DMS153 (cell line): ENCODE measurements around the gene NPM1.
"Not testable (repeated sequence)": the region's sequence is repeated elsewhere in the genome, so short reads cannot be mapped to it uniquely, and the experiment has no call there.

ENCODE experiments used
- DNase-seq: peaks from one replicate; lab custom pipeline; 2025; lab: John Stamatoyannopoulos, UW

Gene NPM1

DNA sequence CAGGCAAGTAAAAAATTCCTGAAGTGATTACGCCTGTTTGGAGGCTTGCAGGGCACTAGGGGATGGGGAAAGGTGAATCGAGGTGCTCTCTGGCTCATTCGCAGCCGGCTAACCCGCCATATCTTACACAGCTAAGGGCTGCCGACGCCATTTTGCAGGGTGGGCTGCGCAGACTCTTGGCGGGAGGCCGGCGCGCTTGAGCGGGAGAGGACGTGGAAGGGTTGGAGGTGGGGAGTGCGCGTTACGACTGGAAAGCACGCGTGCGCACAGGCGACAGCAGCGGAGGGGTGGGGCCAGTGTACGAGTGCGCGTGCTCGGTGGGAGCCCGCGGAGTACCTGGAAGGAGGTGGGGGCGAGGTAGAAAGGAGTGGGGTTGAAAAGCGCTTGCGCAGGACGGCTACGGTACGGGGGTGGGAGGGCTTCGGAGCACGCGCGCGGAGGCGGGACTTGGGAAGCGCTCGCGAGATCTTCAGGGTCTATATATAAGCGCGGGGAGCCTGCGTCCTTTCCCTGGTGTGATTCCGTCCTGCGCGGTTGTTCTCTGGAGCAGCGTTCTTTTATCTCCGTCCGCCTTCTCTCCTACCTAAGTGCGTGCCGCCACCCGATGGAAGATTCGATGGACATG lies at the start of gene NPM1:
NPM1 (plus strand) TSS at position 505 of the 625 bp plus-strand sequence; CDS start at position 605, 100 bp downstream.
- peak; percentile 91 for DNase-seq

GRCh38 chr5:171340042-171340441 lies 47.6 kb upstream of the NPM1 start:
- DNase-seq, result no peak

GRCh38 chr5:171340491-171340890 lies 47.2 kb upstream of the NPM1 start:
- DNase-seq, result no peak

- DNase-seq, result no peak
These were observed 45.1 kb upstream of the NPM1 start for GRCh38 chr5:171342362-171343111.

DNA sequence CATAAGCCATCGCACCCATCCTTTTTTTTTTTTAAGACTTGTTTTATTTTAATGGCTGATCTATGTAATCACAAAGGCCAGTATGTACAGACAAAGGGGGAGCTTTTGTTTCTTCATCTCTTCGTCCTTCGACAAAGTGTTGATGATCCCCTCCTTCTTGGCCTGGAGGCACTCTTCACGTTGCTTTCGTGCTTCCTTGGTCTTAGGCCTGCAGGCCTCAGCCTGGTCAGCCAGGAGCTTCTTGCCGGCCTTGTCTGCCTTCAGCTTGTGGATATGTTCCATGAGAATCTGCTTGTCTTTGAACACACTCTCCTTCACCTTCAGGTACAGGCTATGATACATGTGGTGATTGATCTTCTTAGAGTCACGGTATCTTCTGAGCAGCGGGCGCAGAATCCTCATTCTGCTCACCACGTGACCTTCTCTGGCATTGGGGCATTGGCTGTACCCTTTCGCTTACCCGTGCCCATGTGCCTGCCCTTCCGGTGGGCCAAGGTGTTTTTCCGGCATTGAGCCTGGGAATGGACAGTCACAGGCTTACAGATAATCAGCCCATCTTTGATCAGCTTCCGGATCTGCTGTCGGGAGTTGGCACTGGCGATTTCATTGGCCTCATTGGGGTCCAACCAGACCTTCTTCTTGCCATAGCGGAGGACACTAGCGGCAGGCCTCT lies 42.6 kb upstream of the NPM1 start:
- DNase-seq, result no peak

GRCh38 chr5:171351536-171352073 lies 36.0 kb upstream of the NPM1 start:
- DNase-seq, result no peak

DNA sequence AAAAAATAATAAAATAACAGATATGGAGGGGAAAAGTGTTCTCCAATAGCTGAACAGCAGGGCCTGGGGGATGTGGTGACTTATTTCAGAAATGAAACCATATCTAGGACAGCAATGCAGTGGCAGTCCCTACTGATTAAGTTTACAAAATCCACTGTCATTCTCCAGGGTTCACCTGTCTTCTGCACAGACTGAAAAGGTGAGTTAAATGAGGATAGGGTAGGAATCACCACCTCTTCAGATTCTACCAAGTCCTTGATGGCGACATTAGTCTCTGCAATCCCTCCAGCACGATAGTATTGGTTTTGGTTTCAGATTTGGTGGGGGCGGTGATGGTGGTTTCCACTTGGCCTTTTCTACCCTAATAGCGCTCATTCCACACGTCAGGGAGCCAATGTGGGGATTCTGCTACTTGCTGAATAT lies 32.3 kb upstream of the NPM1 start:
- no peak for DNase-seq

DNA sequence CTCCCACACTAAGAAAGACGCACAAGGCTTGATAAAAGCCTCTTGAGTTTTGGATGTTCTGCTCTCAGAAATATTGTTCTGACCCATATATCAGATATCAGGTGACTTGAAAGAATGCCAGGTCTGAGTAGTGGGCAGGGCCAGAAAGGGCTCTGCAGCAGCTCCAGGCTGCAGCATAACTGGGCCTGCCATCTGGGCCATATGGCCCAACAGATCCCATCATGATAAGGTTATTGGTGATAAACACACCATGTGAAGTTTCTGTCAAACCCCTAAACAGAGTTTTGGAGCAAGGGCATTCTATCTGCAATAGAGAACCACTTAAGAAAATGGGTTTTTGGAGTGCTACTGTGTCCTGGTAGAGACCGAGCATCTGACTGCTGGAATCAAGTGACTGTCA lies 29.8 kb upstream of the NPM1 start:
- no peak for DNase-seq

DNA sequence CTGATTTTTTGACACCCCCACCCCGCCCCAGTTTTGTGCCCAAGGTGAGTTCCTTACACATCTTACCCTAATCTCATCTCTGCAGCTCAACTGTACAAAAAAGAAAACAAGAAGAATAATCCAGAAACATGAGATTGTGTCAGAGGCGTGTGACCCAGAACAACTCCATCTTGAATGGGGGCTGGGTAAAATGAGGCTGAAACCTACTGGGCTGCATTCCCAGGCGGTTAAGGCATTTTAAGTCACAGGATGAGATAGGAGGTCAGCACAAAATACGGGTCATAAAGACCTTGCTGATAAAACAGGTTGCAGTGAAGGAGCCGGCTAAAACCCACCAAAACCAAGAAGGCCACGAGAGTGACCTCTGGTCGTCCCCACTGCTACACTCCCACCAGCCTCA lies 26.5 kb upstream of the NPM1 start:
- not testable (repeated sequence) for DNase-seq

GRCh38 chr5:171363249-171363648 lies 24.4 kb upstream of the NPM1 start:
- not testable (repeated sequence) for DNase-seq

GRCh38 chr5:171363846-171364245 lies 23.8 kb upstream of the NPM1 start:
- DNase-seq, result no peak

DNA sequence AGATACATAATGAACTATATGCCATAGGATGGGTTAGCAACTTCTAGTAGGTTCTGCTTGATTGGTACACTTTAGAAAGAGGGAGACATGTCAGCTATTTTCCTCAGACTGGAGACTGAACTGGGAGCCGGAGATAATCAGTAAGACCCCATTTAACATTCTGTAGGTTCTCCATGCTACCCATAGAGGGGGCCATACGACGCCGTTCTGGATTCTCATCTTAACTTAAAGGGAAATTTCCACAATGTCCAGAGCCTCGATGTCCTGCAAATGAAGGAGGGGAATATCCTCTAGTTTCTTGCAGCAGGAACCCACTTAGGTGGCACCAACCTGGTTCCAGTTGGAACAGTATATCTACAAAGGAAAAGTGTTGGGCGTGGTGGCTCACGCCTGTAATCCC lies 22.3 kb upstream of the NPM1 start:
- no peak for DNase-seq

GRCh38 chr5:171366645-171367044 lies 21.0 kb upstream of the NPM1 start:
- no peak for DNase-seq

GRCh38 chr5:171367424-171368370 lies 20.0 kb upstream of the NPM1 start:
- no peak for DNase-seq

DNA sequence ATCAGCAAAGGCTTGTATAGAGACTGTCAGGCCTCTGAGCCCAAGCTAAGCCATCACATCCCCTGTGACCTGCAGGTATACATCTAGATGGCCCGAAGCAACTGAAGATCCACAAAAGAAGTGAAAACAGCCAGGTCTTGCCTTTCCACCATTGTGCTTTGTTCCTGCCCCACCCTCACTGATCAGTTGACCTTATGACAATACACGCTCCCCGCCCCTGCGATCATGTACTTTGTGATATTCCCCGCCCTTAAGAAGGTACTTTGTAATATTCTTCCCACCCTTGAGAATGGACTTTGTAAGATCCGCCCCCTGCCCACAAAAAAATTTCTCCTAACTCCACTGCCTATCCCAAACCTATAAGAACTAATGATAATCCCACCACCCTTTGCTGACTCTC lies 18.6 kb upstream of the NPM1 start:
- DNase-seq, result no peak

DNA sequence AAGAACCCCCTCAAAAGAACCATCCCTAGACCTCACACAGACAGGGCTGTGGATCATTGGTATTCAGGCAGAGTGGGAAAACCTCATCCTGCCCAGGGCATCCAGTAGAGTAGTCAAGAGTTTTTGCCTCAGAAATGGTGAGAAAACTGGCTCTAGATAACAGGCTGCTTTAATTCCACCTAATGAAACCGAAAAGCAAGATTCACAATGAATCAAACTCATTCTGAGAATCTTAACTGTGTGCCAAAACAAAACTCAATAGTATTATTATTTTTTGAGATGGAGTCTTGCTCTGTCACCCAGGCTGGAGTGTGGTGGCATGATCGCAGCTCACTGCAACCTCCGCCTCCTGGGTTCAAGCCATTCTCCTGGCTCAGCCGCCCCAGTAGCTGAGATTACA lies 17.8 kb upstream of the NPM1 start:
- DNase-seq, result no peak

GRCh38 chr5:171370881-171371280 lies 16.8 kb upstream of the NPM1 start:
- DNase-seq, result not testable (repeated sequence)

GRCh38 chr5:171371326-171371725 lies 16.3 kb upstream of the NPM1 start:
- no peak for DNase-seq

DNA sequence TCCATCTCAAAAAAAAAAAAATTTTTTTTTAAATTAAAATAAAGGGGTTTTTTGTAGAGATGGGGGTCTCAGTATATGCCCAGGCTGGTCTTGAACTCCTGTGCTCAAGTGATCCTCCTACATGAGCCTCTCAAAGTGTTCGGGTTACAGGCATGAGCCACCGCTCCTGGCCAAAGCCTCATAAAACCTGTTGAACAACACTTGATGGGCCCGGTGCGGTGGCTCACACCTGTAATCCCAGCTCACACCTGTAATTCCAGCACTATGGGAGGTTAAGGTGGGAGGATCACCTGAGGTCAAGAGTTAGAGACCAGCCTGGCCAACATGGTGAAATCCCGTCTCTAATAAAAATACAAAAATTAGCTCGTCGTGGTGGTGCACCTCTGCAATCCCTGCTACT lies 7.7 kb upstream of the NPM1 start:
- no peak for DNase-seq

- DNase-seq, result not testable (repeated sequence)
These were observed 3.2 kb upstream of the NPM1 start for GRCh38 chr5:171384416-171384815.

- DNase-seq, result not testable (repeated sequence)
These were observed 2.6 kb upstream of the NPM1 start for GRCh38 chr5:171384999-171385398.
